ENCODE measurements around the gene FAM177A1. TPM values are rescaled to one million over a fixed set of nuclear protein-coding genes. Genes with fewer than 3 reads are reported as not detected.

The FAM177A1 gene
- total and polyA plus RNA-seq, 9 of the 15 experiments (the other 6 are each of a cell fraction or from before 2014, with no cell fraction given), result 7.7 to 36.2 (median 29.9) TPM

DNA sequence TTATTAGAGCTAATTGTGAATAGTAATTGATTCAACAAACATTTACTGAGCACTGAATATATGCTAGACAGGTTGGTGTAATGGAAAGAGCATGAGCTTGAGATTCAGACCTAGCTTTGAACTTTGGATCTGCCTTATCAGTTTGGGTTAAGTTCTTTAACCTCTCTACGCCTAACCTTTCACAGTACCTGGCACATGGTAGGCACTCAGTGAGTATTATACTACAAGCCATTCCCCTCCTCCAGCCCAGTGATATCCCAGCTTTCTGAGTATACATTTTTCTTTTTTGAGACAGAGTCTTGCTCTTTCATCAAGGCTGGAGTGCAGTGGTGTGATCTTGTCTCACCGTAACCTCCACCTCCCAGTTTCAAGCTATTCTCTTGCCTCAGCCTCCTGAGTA lies 32.0 kb downstream of the FAM177A1 start:
- in situ Hi-C loops (cut with MboI), result no loop called here
- Histone ChIP-seq H3K27ac (ENCODE audit: extremely low read depth, low read depth, low read length) (no peak overlapping the region), H3K4me1 (replicated peaks in 1 of 2; ENCODE audit: control insufficient read depth in 2 of 2, insufficient read depth in 2 of 2, low read length in 2 of 2) (no peaks in the 10 kb centered on the region; a peak in 1 of 5 replicates), H3K9me3 (replicated peaks; ENCODE audit: control insufficient read depth, insufficient read depth, low read depth, low read length) (no peaks in the 10 kb centered on the region), H3K36me3 (ENCODE audit: control insufficient read depth, insufficient read depth, low read length) (peaks cover 33% of the 10 kb centered on the region; the same call in 1 of the 3 replicates), H3K9ac (ENCODE audit: insufficient read depth in 1 of 2, low read depth in 2 of 2, low read length in 2 of 2) (no peak overlapping the region), H3K27me3 (ENCODE audit: control insufficient read depth in 2 of 2, insufficient read depth in 2 of 2, low read length in 2 of 2) (no peaks in the 10 kb centered on the region), H3K4me2 (ENCODE audit: insufficient read depth, low read length) (no peak overlapping the region), H2AFZ (ENCODE audit: low read depth, low read length) (no peak overlapping the region), H3K79me2 (ENCODE audit: control insufficient read depth, insufficient read depth, low read length) (no peaks in the 10 kb centered on the region), H3K9me1 (ENCODE audit: control insufficient read depth, insufficient read depth, low read length) (no peaks in the 10 kb centered on the region), H4K20me1 (replicated peaks; ENCODE audit: control insufficient read depth, insufficient read depth, low read length) (no peaks in the 10 kb centered on the region), H3K4me3 (no peak overlapping the region)
- WGBS (ENCODE audit: insufficient coverage, low coverage, missing lambda C conversion rate), result 96% methylated on average over 2 of the region's 2 CpGs
- no peak for DNase-seq (ENCODE audit: extremely low read depth in 1 of 4, low spot score in 3 of 4)
- ATAC-seq, result no peak
- FAIRE-seq, result no peak
- ChIA-PET POLR2A (no interaction called here), CTCF (ENCODE audit: low intra/inter-chr PET ratio) (no interaction called here)
- no TSS peak for BruUV-seq (replicated peaks)
- no peak for TF ChIP-seq HSF4 (CRISPR knock-in tag; IDR thresholded peaks at IDR 0.05; ENCODE audit: borderline replicate concordance)
- no peak for TF ChIP-seq TCF7L2 (IDR thresholded peaks at IDR 0.05; ENCODE audit: low read depth, low read length)
- TF ChIP-seq ZNF23 (CRISPR knock-in tag; IDR thresholded peaks at IDR 0.05), result no peak
- no peak for TF ChIP-seq TAL1 (IDR thresholded peaks at IDR 0.05)
- intact Hi-C loops (cut with micrococcal nuclease), result no loop called here

DNA sequence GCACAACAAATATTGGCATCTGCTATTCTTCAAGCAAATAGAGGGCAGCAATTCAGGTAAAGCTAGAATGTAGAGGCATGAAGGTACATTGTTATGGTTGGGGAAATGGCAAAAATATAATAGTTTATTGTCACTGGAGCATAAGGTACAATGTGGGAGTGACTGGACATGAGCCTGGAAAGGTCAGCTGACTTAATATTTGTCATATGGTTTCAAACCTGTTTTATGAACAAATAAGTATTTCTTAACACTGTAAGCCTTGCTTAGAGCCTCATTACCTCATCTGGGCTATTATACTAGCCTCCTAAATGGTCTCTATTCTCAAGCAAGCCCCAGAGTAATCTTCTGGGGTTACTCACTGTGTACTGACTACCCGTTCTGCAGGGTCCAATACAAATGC lies 33.7 kb downstream of the FAM177A1 start:
- Histone ChIP-seq H3K79me2 (ENCODE audit: control insufficient read depth, insufficient read depth, low read length) (no peaks in the 10 kb centered on the region), H3K9me1 (ENCODE audit: control insufficient read depth, insufficient read depth, low read length) (no peaks in the 10 kb centered on the region), H3K4me2 (ENCODE audit: insufficient read depth, low read length) (no peak overlapping the region), H3K36me3 (ENCODE audit: control insufficient read depth, insufficient read depth, low read length) (peaks cover 30% of the 10 kb centered on the region; the same call in 1 of the 3 replicates), H3K9me3 (replicated peaks; ENCODE audit: control insufficient read depth, insufficient read depth, low read depth, low read length) (no peaks in the 10 kb centered on the region), H2AFZ (ENCODE audit: low read depth, low read length) (no peak overlapping the region), H3K27ac (ENCODE audit: extremely low read depth, low read depth, low read length) (no peak overlapping the region), H4K20me1 (replicated peaks; ENCODE audit: control insufficient read depth, insufficient read depth, low read length) (no peaks in the 10 kb centered on the region), H3K9ac (ENCODE audit: insufficient read depth in 1 of 2, low read depth in 2 of 2, low read length in 2 of 2) (no peak overlapping the region), H3K27me3 (ENCODE audit: control insufficient read depth in 2 of 2, insufficient read depth in 2 of 2, low read length in 2 of 2) (no peaks in the 10 kb centered on the region), H3K4me3 (no peak overlapping the region), H3K4me1 (replicated peaks in 1 of 2; ENCODE audit: control insufficient read depth in 2 of 2, insufficient read depth in 2 of 2, low read length in 2 of 2) (no peaks in the 10 kb centered on the region)
- FAIRE-seq (no peak), DNase-seq (ENCODE audit: extremely low read depth in 1 of 4, low spot score in 3 of 4) (no peak), ATAC-seq (no peak)
- no TSS peak for BruUV-seq (replicated peaks)
- WGBS (ENCODE audit: insufficient coverage, low coverage, missing lambda C conversion rate), result no CpG with 5 or more reads among the region's 1 CpG
- ChIA-PET CTCF (ENCODE audit: low intra/inter-chr PET ratio) (no interaction called here), POLR2A (no interaction called here)
- in situ Hi-C loops (cut with MboI) (no loop called here), intact Hi-C loops (cut with micrococcal nuclease) (no loop called here)
- TF ChIP-seq LEF1 (IDR thresholded peaks at IDR 0.05) (no peak), ZNF143 (CRISPR knock-in tag; IDR thresholded peaks at IDR 0.05) (no peak), ZFP1 (CRISPR knock-in tag; IDR thresholded peaks at IDR 0.05) (no peak), NUFIP1 (IDR thresholded peaks at IDR 0.05; ENCODE audit: partially characterized antibody) (no peak), SRSF9 (IDR thresholded peaks at IDR 0.05; ENCODE audit: borderline replicate concordance, low read depth, low read length) (no peak), MCM5 (IDR thresholded peaks at IDR 0.05; ENCODE audit: low read depth) (no peak), ZNF174 (CRISPR knock-in tag; IDR thresholded peaks at IDR 0.05) (no peak), SMARCE1 (IDR thresholded peaks at IDR 0.05) (no peak)
- TF ChIP-seq, protein P1, sequence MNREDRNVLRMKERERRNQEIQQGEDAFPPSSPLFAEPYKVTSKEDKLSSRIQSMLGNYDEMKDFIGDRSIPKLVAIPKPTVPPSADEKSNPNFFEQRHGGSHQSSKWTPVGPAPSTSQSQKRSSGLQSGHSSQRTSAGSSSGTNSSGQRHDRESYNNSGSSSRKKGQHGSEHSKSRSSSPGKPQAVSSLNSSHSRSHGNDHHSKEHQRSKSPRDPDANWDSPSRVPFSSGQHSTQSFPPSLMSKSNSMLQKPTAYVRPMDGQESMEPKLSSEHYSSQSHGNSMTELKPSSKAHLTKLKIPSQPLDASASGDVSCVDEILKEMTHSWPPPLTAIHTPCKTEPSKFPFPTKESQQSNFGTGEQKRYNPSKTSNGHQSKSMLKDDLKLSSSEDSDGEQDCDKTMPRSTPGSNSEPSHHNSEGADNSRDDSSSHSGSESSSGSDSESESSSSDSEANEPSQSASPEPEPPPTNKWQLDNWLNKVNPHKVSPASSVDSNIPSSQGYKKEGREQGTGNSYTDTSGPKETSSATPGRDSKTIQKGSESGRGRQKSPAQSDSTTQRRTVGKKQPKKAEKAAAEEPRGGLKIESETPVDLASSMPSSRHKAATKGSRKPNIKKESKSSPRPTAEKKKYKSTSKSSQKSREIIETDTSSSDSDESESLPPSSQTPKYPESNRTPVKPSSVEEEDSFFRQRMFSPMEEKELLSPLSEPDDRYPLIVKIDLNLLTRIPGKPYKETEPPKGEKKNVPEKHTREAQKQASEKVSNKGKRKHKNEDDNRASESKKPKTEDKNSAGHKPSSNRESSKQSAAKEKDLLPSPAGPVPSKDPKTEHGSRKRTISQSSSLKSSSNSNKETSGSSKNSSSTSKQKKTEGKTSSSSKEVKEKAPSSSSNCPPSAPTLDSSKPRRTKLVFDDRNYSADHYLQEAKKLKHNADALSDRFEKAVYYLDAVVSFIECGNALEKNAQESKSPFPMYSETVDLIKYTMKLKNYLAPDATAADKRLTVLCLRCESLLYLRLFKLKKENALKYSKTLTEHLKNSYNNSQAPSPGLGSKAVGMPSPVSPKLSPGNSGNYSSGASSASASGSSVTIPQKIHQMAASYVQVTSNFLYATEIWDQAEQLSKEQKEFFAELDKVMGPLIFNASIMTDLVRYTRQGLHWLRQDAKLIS (CRISPR knock-in tag; IDR thresholded peaks at IDR 0.05), result no peak
- TF ChIP-seq, protein P2, sequence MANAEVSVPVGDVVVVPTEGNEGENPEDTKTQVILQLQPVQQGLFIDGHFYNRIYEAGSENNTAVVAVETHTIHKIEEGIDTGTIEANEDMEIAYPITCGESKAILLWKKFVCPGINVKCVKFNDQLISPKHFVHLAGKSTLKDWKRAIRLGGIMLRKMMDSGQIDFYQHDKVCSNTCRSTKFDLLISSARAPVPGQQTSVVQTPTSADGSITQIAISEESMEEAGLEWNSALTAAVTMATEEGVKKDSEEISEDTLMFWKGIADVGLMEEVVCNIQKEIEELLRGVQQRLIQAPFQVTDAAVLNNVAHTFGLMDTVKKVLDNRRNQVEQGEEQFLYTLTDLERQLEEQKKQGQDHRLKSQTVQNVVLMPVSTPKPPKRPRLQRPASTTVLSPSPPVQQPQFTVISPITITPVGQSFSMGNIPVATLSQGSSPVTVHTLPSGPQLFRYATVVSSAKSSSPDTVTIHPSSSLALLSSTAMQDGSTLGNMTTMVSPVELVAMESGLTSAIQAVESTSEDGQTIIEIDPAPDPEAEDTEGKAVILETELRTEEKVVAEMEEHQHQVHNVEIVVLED (CRISPR knock-in tag; IDR thresholded peaks at IDR 0.05), result no peak

All from K562 (cell line).